HG02840 (cell line): Measurements from ENCODE around the gene EVC.
"Not testable (repeated sequence)": the region's sequence is repeated elsewhere in the genome, so short reads cannot be mapped to it uniquely, and the experiment has no call there.

Experiments used
- ATAC-seq: cut with Tn5 transposase; IDR thresholded peaks from one replicate; pipeline ENCODE4 v1.9.1; 2021; ENCODE audit warnings: mild to moderate bottlenecking, moderate library complexity, moderate number of reproducible peaks; ENCODE audit not compliant: unreplicated experiment, low FRiP score

The EVC gene

GRCh38 chr4:5809216-5809776, 98.3 kb downstream of the EVC start:
- ATAC-seq: no peak

GRCh38 chr4:5810151-5810550, 99.2 kb downstream of the EVC start:
- no peak for ATAC-seq

- no peak for ATAC-seq
These were observed 99.9 kb downstream of the EVC start for GRCh38 chr4:5810770-5811430.

- ATAC-seq: not testable (repeated sequence)
These were observed 101.1 kb downstream of the EVC start for GRCh38 chr4:5812057-5812456.

GRCh38 chr4:5812506-5813229, 101.7 kb downstream of the EVC start:
- no peak for ATAC-seq

- ATAC-seq: no peak
These were observed 102.9 kb downstream of the EVC start for GRCh38 chr4:5813882-5814255.

GRCh38 chr4:5814421-5814820, 103.4 kb downstream of the EVC start:
- no peak for ATAC-seq

- no peak for ATAC-seq
These were observed 104.6 kb downstream of the EVC start for GRCh38 chr4:5815641-5816040.

GRCh38 chr4:5816101-5816500, 105.1 kb downstream of the EVC start:
- ATAC-seq: no peak

- ATAC-seq: no peak
These were observed 105.9 kb downstream of the EVC start for GRCh38 chr4:5816851-5817375.

- ATAC-seq: no peak
These were observed 110.8 kb downstream of the EVC start for GRCh38 chr4:5821665-5822358.

GRCh38 chr4:5822619-5823018, 111.6 kb downstream of the EVC start:
- no peak for ATAC-seq

GRCh38 chr4:5823542-5824211, 112.7 kb downstream of the EVC start:
- ATAC-seq: no peak

GRCh38 chr4:5824227-5824626, 113.2 kb downstream of the EVC start:
- ATAC-seq: no peak

- ATAC-seq: no peak
These were observed 113.6 kb downstream of the EVC start for GRCh38 chr4:5824635-5825034.

- ATAC-seq: no peak
These were observed 114.5 kb downstream of the EVC start for GRCh38 chr4:5825321-5826041.

- no peak for ATAC-seq
These were observed 115.6 kb downstream of the EVC start for GRCh38 chr4:5826437-5827107.

GRCh38 chr4:5827108-5828004, 116.4 kb downstream of the EVC start:
- no peak for ATAC-seq
